Measurements from ENCODE around the gene TEDC2.

TEDC2 gene

GRCh38 chr16:2466667-2467527, 7.0 kb downstream of the TEDC2 start:
- no peak for DNase-seq (ENCODE audit: low spot score)

GRCh38 chr16:2467528-2468232, 7.8 kb downstream of the TEDC2 start:
- DNase-seq (ENCODE audit: low spot score): peak; percentile 92

GRCh38 chr16:2468233-2468724, 8.4 kb downstream of the TEDC2 start:
- DNase-seq (ENCODE audit: low spot score): no peak

DNA sequence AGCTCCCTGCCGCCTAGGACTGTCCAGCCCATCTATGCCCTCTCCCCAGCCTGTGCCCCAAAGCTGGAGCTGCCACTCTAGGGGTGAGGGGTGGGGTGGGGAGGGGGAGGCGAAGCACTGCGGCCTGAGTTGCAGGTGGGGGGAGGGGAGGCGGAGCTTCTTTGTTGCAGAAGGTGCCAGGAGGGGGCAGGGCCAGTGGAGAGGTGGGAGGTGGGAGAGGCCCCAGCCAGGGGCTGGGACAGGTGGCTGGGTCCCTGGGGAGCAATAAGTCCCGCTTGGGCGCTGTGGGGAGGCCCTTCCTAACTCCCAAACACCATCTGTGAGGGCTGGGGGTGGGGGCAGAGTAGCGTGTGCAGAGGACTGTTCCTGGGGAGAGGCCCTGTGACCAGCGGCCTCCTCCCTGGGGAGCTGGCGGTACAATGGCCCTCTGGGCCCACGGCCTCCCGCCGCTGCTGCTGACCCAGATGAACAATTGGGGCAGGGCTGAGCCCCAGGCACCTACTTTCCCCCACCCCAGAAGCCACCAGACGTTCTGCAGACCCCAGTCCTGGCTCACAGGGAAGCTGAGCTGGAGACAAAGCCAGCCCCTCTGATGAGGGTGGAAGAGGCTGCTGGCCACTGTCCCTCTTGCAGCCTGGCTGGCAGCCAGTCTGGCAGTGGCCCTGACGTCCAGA, 9.0 kb downstream of the TEDC2 start:
- no peak for DNase-seq (ENCODE audit: low spot score)

DNA sequence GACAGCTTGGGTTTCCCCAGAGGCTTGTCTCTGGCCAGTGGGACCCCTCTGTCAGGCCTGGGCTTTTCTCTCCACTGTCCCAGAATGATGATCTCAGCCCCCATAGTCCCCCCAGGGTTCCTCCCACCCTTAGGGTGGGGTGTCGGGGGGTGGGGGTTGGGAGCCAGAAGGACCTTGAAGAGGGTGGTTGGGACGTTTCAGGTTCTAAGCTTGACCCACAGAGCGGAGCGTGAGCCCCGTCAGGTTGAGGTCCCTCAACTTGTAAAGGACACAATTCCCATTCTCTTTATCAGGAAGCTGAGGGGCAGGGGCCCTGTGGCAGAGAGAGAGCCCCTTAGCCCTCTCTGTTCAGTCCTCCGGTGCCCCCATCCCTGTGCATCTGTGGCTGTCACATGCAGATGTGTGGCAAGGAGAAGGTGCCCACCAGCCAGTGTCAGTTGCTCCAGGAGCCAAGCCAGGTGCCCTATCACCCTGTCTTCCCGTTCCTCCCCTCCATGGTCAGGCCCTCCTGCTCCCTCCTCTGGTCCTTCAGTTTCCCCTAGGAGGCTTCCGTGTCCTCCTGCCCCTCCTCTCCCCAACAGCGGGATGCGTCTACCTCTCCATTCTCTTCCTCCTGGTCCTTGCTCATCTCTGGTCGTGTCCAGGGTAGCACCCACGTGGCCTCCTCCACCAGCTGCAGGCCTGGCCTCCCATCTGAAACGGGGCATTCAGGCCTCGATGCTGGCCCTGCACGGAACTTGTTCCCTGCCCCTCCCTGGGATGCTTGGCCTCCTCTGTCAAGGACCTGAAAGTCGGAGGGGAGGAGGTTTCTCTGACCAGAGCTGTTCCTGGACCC, 9.7 kb downstream of the TEDC2 start:
- no peak for DNase-seq (ENCODE audit: low spot score)

- DNase-seq (ENCODE audit: low spot score): no peak
Measured at GRCh38 chr16:2470234-2470601, 10.3 kb downstream of the TEDC2 start.

- DNase-seq (ENCODE audit: low spot score): no peak
Measured at GRCh38 chr16:2470603-2471015, 10.7 kb downstream of the TEDC2 start.

DNA sequence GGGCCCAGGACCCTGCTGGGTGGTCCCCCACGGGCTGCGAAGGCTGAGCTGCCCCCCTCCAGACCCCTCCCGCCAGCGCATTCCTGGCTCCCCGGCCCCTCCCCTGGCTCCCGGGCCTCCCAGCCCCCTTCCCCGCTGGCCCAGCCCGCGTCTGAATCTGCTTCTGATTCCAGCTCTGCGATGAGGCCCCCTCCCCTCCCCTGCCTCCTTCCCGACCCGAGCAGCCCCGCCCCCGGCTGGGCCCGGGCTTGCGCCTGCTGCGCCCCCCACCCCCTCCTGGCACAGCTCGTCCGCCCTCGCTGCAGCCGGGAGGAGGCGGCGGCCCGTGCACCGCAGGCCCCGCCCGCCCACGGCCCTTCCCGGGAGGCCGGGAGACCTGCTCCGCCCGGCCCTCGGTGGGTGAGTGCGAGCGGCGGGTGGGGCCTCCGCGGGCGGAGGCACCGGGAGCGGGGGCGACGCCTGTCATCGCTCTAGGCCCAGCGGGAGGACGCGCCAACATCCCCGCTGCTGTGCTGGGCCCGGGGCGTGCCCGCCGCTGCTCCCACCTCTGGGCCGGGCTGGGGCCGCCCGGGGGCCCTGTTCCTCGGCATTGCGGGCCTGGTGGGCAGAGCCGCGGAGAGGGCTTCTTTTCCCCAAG, 11.2 kb downstream of the TEDC2 start, which contains the start of gene NTN3:
Gene NTN3, plus strand, starts transcription at position 282 of the 637 bp plus-strand sequence. CDS start 405 bp downstream, outside the sequence.
- no peak for DNase-seq (ENCODE audit: low spot score)

DNA sequence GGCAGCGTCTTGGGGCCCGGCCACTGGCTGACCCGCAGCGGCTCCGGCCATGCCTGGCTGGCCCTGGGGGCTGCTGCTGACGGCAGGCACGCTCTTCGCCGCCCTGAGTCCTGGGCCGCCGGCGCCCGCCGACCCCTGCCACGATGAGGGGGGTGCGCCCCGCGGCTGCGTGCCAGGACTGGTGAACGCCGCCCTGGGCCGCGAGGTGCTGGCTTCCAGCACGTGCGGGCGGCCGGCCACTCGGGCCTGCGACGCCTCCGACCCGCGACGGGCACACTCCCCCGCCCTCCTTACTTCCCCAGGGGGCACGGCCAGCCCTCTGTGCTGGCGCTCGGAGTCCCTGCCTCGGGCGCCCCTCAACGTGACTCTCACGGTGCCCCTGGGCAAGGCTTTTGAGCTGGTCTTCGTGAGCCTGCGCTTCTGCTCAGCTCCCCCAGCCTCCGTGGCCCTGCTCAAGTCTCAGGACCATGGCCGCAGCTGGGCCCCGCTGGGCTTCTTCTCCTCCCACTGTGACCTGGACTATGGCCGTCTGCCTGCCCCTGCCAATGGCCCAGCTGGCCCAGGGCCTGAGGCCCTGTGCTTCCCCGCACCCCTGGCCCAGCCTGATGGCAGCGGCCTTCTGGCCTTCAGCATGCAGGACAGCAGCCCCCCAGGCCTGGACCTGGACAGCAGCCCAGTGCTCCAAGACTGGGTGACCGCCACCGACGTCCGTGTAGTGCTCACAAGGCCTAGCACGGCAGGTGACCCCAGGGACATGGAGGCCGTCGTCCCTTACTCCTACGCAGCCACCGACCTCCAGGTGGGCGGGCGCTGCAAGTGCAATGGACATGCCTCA, 12.0 kb downstream of the TEDC2 start:
- no peak for DNase-seq (ENCODE audit: low spot score)

DNA sequence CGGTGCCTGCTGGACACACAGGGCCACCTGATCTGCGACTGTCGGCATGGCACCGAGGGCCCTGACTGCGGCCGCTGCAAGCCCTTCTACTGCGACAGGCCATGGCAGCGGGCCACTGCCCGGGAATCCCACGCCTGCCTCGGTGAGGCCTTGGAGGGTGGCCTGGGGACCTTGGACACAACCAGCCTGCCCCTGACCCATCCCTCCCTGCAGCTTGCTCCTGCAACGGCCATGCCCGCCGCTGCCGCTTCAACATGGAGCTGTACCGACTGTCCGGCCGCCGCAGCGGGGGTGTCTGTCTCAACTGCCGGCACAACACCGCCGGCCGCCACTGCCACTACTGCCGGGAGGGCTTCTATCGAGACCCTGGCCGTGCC, 12.6 kb downstream of the TEDC2 start:
- no peak for DNase-seq (ENCODE audit: low spot score)

GRCh38 chr16:2472885-2473445, 13.1 kb downstream of the TEDC2 start:
- no peak for DNase-seq (ENCODE audit: low spot score)

DNA sequence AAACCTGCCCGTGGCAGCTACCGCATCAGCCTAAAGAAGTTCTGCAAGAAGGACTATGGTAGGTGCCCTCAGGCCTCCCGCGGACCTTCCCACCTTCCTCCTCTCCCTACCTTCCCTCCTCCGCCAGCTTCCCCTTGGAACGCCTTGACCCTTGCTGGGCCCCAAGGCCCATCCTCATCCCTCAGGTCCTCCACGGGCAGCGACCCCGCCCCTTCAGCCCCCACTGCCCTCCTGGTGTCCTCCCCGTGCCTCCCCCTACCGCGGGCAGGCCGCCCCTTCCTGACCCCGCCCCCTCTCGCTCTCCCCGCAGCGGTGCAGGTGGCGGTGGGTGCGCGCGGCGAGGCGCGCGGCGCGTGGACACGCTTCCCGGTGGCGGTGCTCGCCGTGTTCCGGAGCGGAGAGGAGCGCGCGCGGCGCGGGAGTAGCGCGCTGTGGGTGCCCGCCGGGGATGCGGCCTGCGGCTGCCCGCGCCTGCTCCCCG, 13.6 kb downstream of the TEDC2 start:
- DNase-seq (ENCODE audit: low spot score): no peak

GRCh38 chr16:2473999-2474876, 14.3 kb downstream of the TEDC2 start:
- DNase-seq (ENCODE audit: low spot score): no peak

DNA sequence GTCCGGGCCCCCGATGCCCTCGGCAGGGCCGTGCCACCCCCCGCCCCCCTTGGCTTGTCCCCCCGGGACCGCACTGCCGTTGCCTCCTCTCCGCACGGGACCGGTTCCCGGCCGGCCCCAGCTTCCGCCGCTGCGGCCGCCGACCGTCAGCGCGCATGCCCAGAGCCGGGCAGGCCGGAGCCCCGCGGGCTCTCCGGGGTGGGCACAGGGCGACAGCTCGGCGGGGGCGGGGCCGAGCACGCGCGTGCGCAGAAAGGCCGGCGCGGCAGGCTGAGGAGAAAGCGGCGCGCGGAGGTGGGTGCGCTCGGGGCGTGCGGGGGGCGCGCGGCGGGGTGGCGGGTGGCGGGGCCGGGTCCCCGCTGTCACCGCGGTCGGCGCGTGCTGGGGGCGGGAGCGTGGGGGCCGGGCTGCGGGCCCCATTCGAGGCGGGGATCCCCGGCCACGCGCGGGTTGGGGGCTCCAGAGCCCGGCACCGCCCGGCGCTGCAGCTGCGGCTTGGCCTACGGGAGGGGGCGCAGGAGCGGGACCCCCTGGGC, 15.0 kb downstream of the TEDC2 start, which contains the start of gene TBC1D24:
Gene TBC1D24, plus strand, starts transcription at position 251 of the 536 bp plus-strand sequence. CDS start 21,022 bp downstream, outside the sequence.
- DNase-seq (ENCODE audit: low spot score): peak; percentile 100

- DNase-seq (ENCODE audit: low spot score): no peak
Measured at GRCh38 chr16:2475413-2476344, 15.8 kb downstream of the TEDC2 start.

DNA sequence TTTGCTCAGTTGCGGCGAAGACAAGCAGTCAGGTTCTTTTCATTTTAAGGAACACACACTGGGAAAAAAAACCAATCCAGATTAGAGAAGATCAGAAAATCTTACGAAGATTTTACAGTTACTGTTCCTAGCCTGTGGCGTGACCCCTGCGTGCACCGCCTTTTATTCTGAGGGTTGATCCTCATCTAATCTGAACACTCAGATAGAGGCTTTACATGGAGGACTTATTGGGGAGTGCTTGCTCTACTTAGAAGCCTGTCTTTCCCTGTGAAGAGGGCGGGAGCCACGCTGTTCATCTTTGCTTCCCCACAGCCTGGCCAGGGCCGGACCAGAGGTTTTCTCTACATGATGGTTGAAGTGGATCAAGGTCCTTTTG, 16.4 kb downstream of the TEDC2 start:
- DNase-seq (ENCODE audit: low spot score): no peak

- no peak for DNase-seq (ENCODE audit: low spot score)
Measured at GRCh38 chr16:2476741-2477140, 16.8 kb downstream of the TEDC2 start.
